HUDEP-2 (cell line): ENCODE results near the gene KIAA1328.

Experiments used
- DNase-seq, 76 experiments: peaks; one replicate each; lab custom pipeline; 2025; ENCODE audit not compliant: unreplicated experiment in 76 of 76; lab: John Stamatoyannopoulos, UW

The KIAA1328 gene

GRCh38 chr18:37246779-37247340, 417.9 kb downstream of the KIAA1328 start:
- no peak for DNase-seq

- DNase-seq, result no peak
These were observed 418.7 kb downstream of the KIAA1328 start for GRCh38 chr18:37247497-37248161.

GRCh38 chr18:37248281-37248680, 419.4 kb downstream of the KIAA1328 start:
- no peak for DNase-seq

- no peak for DNase-seq
These were observed 420.4 kb downstream of the KIAA1328 start for GRCh38 chr18:37249171-37249886.

GRCh38 chr18:37249895-37250618, 421.1 kb downstream of the KIAA1328 start:
- no peak for DNase-seq

- DNase-seq, result no peak
These were observed 422.8 kb downstream of the KIAA1328 start for GRCh38 chr18:37251679-37252078.

- no peak for DNase-seq
These were observed 423.4 kb downstream of the KIAA1328 start for GRCh38 chr18:37252342-37252741.

- no peak for DNase-seq
These were observed 424.0 kb downstream of the KIAA1328 start for GRCh38 chr18:37252854-37253393.

GRCh38 chr18:37253394-37254235, 424.7 kb downstream of the KIAA1328 start:
- peak in 7 of 76 experiments; percentile 0 to 26 (median 20) for DNase-seq

- peak in 1 of 76 experiments; percentile 1 for DNase-seq
These were observed 425.4 kb downstream of the KIAA1328 start for GRCh38 chr18:37254236-37254754.

GRCh38 chr18:37254973-37255372, 426.0 kb downstream of the KIAA1328 start:
- DNase-seq, result no peak

- no peak for DNase-seq
These were observed 429.2 kb downstream of the KIAA1328 start for GRCh38 chr18:37258131-37258530.

- DNase-seq, result no peak
These were observed 429.9 kb downstream of the KIAA1328 start for GRCh38 chr18:37258819-37259218.

- DNase-seq, result no peak
These were observed 430.8 kb downstream of the KIAA1328 start for GRCh38 chr18:37259711-37260110.

GRCh38 chr18:37260367-37261093, 431.6 kb downstream of the KIAA1328 start:
- no peak for DNase-seq

GRCh38 chr18:37261246-37261840, 432.4 kb downstream of the KIAA1328 start:
- no peak for DNase-seq

- DNase-seq, result no peak
These were observed 433.1 kb downstream of the KIAA1328 start for GRCh38 chr18:37261988-37262387.

GRCh38 chr18:37264956-37265355, 436.0 kb downstream of the KIAA1328 start:
- DNase-seq, result no peak

GRCh38 chr18:37265382-37265781, 436.5 kb downstream of the KIAA1328 start:
- no peak for DNase-seq
